IMR-90 (cell line): ENCODE results near the gene TRPC3. TPM values are rescaled to one million over a fixed set of nuclear protein-coding genes. Genes with fewer than 3 reads are reported as not detected.

Source experiments
- ATAC-seq: fragments of 200-7000 bp; cut with Tn5 transposase; 2 replicates; pipeline ENCODE4 v1.9.1; 2020; ENCODE audit warnings: low read depth, mild to moderate bottlenecking, moderate library complexity
- BruUV-seq: library from RNA; stranded (reverse); fragments of 400-500 nt; replicated peaks from 2 replicates; lab custom pipeline; 2021; lab: Mats Ljungman, UMichigan
- CTCF ChIA-PET: fragments of 300-600 bp; formaldehyde crosslinking; extraction: SDS; loops from one replicate; lab custom pipeline; 2021; ENCODE audit warnings: antibody characterized with exemption; lab: Yijun Ruan, JAX
- POLR2A ChIA-PET: fragments of 300-600 bp; sonication (Branson Sonifier 250); formaldehyde crosslinking; loops from one replicate; lab custom pipeline; 2022; ENCODE audit warnings: antibody characterized with exemption; ENCODE audit not compliant: unreplicated experiment; lab: Charles Lee
- DNase-seq: peaks from one replicate; pipeline ENCODE4 v3.0.0; 2013
- H2AFZ ChIP-seq: replicated peaks from 2 replicates; pipeline ENCODE3; 2013; ENCODE audit warnings: low read length, mild to moderate bottlenecking; ENCODE audit not compliant: poor library complexity
- H2AK5ac ChIP-seq: 2 replicates; pipeline ENCODE4 v1.6.1; 2013; ENCODE audit warnings: low read depth, low read length, inconsistent platforms
- H2AK9ac ChIP-seq: replicated peaks from 2 replicates; pipeline ENCODE3; 2013; ENCODE audit warnings: mild to moderate bottlenecking, low read depth, low read length, moderate library complexity; ENCODE audit not compliant: poor library complexity
- H2BK120ac ChIP-seq: 2 replicates; pipeline ENCODE4 v1.6.1; 2013; ENCODE audit warnings: low read depth, low read length, inconsistent platforms
- H2BK15ac ChIP-seq: 3 replicates; pipeline ENCODE4 v1.6.1; 2013; ENCODE audit warnings: low read depth, low read length, inconsistent platforms
- H2BK20ac ChIP-seq: 2 replicates; pipeline ENCODE4 v1.6.1; 2013; ENCODE audit warnings: low read depth, mild to moderate bottlenecking, inconsistent platforms, low read length, moderate library complexity
- H2BK5ac ChIP-seq: 2 replicates; pipeline ENCODE4 v1.6.1; 2013; ENCODE audit warnings: mild to moderate bottlenecking, low read depth, low read length, inconsistent platforms; ENCODE audit not compliant: poor library complexity, severe bottlenecking
- H3K14ac ChIP-seq: replicated peaks from 2 replicates; pipeline ENCODE4 v1.6.1; 2013; ENCODE audit warnings: low read depth, low read length, inconsistent platforms
- H3K18ac ChIP-seq: 2 replicates; pipeline ENCODE4 v1.6.1; 2013; ENCODE audit warnings: low read depth, low read length, control low read depth
- H3K23ac ChIP-seq: 2 replicates; pipeline ENCODE4 v1.6.1; 2013; ENCODE audit warnings: low read depth, low read length, inconsistent platforms
- H3K27ac ChIP-seq: 2 replicates; pipeline ENCODE4 v1.5.1; 2013; ENCODE audit warnings: mild to moderate bottlenecking, control low read depth, low read length; ENCODE audit not compliant: insufficient read depth
- H3K27me3 ChIP-seq: 2 replicates; pipeline ENCODE4 v1.6.1; 2013; ENCODE audit warnings: low read length; ENCODE audit not compliant: control insufficient read depth, insufficient read depth
- H3K36me3 ChIP-seq: 2 replicates; pipeline ENCODE4 v1.6.1; 2013; ENCODE audit warnings: low read length, mixed read lengths; ENCODE audit not compliant: control insufficient read depth, insufficient read depth
- H3K4ac ChIP-seq: 2 replicates; pipeline ENCODE4 v1.6.1; 2013; ENCODE audit warnings: low read depth, low read length, inconsistent platforms
- H3K4me1 ChIP-seq: 2 replicates; pipeline ENCODE4 v1.6.1; 2013; ENCODE audit warnings: low read length, mixed read lengths; ENCODE audit not compliant: control insufficient read depth, insufficient read depth
- H3K4me2 ChIP-seq: 2 replicates; pipeline ENCODE4 v1.6.1; 2013; ENCODE audit warnings: low read depth, mild to moderate bottlenecking, control low read depth, low read length, moderate library complexity
- H3K4me3 ChIP-seq: 2 replicates; pipeline ENCODE4 v1.5.1; 2013; ENCODE audit warnings: low read depth, mild to moderate bottlenecking, control low read depth, low read length, moderate library complexity; ENCODE audit not compliant: insufficient read depth
- H3K56ac ChIP-seq: 2 replicates; pipeline ENCODE4 v1.6.1; 2013; ENCODE audit warnings: low read length, inconsistent platforms; ENCODE audit not compliant: insufficient read depth; ENCODE audit errors: extremely low read depth
- H3K79me1 ChIP-seq, 2 experiments: 2 replicates each; pipeline ENCODE4 v1.6.1; 2013; ENCODE audit warnings: low read length in 2 of 2, inconsistent platforms in 1 of 2, low read depth in 1 of 2
- H3K9ac ChIP-seq: 2 replicates; pipeline ENCODE4 v1.6.1; 2013; ENCODE audit warnings: low read depth, low read length, control low read depth
- H3K9me1 ChIP-seq: 2 replicates; pipeline ENCODE4 v1.6.1; 2013; ENCODE audit warnings: low read length, inconsistent platforms; ENCODE audit not compliant: insufficient read depth
- H3K9me3 ChIP-seq: 2 replicates; pipeline ENCODE4 v1.6.1; 2013; ENCODE audit warnings: low read length; ENCODE audit not compliant: control insufficient read depth, insufficient read depth
- H4K20me1 ChIP-seq: 2 replicates; pipeline ENCODE4 v1.6.1; 2013; ENCODE audit warnings: low read length, inconsistent platforms; ENCODE audit not compliant: insufficient read depth
- H4K5ac ChIP-seq: 2 replicates; pipeline ENCODE4 v1.6.1; 2013; ENCODE audit warnings: mild to moderate bottlenecking, low read depth, low read length, control low read depth
- H4K8ac ChIP-seq, 2 experiments: 2 replicates each; pipeline ENCODE4 v1.6.1; 2013; ENCODE audit warnings: low read depth in 2 of 2, low read length in 2 of 2, control low read depth in 1 of 2, inconsistent platforms in 1 of 2
- H4K91ac ChIP-seq: 2 replicates; pipeline ENCODE4 v1.6.1; 2013; ENCODE audit warnings: low read depth, low read length, inconsistent platforms; ENCODE audit not compliant: insufficient read depth
- BHLHE40 ChIP-seq: fragments of 150-350 bp; IDR thresholded peaks from 2 replicates; pipeline ENCODE4 v1.6.1; 2016; ENCODE audit warnings: mild to moderate bottlenecking, low read depth, low read length
- CEBPB ChIP-seq: IDR thresholded peaks from 2 replicates; pipeline ENCODE4 v1.6.1; 2012; ENCODE audit warnings: low read depth, low read length, improper control_type of control experiment
- FOS ChIP-seq: fragments of 150-350 bp; IDR thresholded peaks from 2 replicates; pipeline ENCODE4 v1.6.1; 2016; ENCODE audit warnings: low read depth, low read length
- MAZ ChIP-seq: IDR thresholded peaks from 2 replicates; pipeline ENCODE4 v1.6.1; 2012; ENCODE audit warnings: low read depth, mild to moderate bottlenecking, low read length, improper control_type of control experiment, moderate library complexity, borderline replicate concordance
- MXI1 ChIP-seq: IDR thresholded peaks from 2 replicates; pipeline ENCODE4 v1.6.1; 2012; ENCODE audit warnings: low read depth, mild to moderate bottlenecking, low read length, moderate library complexity, borderline replicate concordance
- NFE2L2 ChIP-seq: fragments of 150-350 bp; IDR thresholded peaks from 2 replicates; pipeline ENCODE4 v1.6.1; 2016; ENCODE audit warnings: low read depth, mild to moderate bottlenecking, low read length
- POLR2A ChIP-seq: IDR thresholded peaks from 2 replicates; pipeline ENCODE4 v1.6.1; 2012; ENCODE audit warnings: mild to moderate bottlenecking, low read depth, low read length
- RAD21 ChIP-seq: IDR thresholded peaks from 2 replicates; pipeline ENCODE4 v1.6.1; 2012; ENCODE audit warnings: low read length, improper control_type of control experiment
- RCOR1 ChIP-seq: IDR thresholded peaks from 2 replicates; pipeline ENCODE4 v1.6.1; 2012; ENCODE audit warnings: mild to moderate bottlenecking, low read length, improper control_type of control experiment; ENCODE audit not compliant: insufficient replicate concordance
- RFX5 ChIP-seq: IDR thresholded peaks from 2 replicates; pipeline ENCODE4 v1.8.0; 2012; ENCODE audit warnings: low read depth, mild to moderate bottlenecking, low read length, moderate library complexity
- WGBS, 2 experiments: methylation state at CpG; one replicate each; pipeline versions ENCODE4 v1.1.5 to v1.1.7; 2013; ENCODE audit warnings: missing lambda C conversion rate in 2 of 2; ENCODE audit not compliant: insufficient read length in 1 of 2; ENCODE audit errors: extremely low coverage in 2 of 2; 5-methylcytosine and 5-hydroxymethylcytosine counted together
- dilution Hi-C: fragments of 300-500 bp; cut with HindIII; formaldehyde crosslinking; loops from one replicate; pipeline ENCODE4 v1.14.3; 2018; ENCODE audit warnings: low sequenced_read_pairs; ENCODE audit not compliant: unreplicated experiment
- in situ Hi-C: fragments of 300-500 bp; cut with MboI; formaldehyde crosslinking; loops from 3 replicates; pipeline ENCODE4 v1.14.3; 2019; ENCODE audit warnings: low sequenced_read_pairs, inconsistent platforms, mixed read lengths
- intact Hi-C: fragments of 100-400 bp; cut with micrococcal nuclease; formaldehyde crosslinking; loops from 2 replicates; pipeline ENCODE4 v1.10.0; 2022
- polyA plus RNA-seq, 3 experiments: library from polyadenylated mRNA; depleted of rRNA; stranded (reverse); fragments of >200 nt; gene quantifications; 2 replicates each; pipeline ENCODE4 v1.2.3, GENCODE V29; 2012; ENCODE audit warnings: low replicate concordance in 1 of 3
- total RNA-seq: library from RNA; depleted of rRNA; stranded (reverse); fragments of >200 nt; gene quantifications from 2 replicates; pipeline ENCODE4 v1.2.3, GENCODE V29; 2012
- TF ChIP-seq, protein P1 (sequence below): fragments of 150-350 bp; IDR thresholded peaks from 2 replicates; pipeline ENCODE4 v1.6.1; 2016; ENCODE audit warnings: low read depth, mild to moderate bottlenecking, low read length, moderate library complexity, borderline replicate concordance
- TF ChIP-seq, protein P2 (sequence below): fragments of 150-350 bp; IDR thresholded peaks from 2 replicates; pipeline ENCODE4 v1.6.1; 2017; ENCODE audit warnings: mild to moderate bottlenecking, antibody characterized with exemption, low read length, low read depth

Gene TRPC3
- total and polyA plus RNA-seq, 2 of the 4 experiments (the other 2 are of a cell fraction): 1.1 to 2.7 TPM

DNA sequence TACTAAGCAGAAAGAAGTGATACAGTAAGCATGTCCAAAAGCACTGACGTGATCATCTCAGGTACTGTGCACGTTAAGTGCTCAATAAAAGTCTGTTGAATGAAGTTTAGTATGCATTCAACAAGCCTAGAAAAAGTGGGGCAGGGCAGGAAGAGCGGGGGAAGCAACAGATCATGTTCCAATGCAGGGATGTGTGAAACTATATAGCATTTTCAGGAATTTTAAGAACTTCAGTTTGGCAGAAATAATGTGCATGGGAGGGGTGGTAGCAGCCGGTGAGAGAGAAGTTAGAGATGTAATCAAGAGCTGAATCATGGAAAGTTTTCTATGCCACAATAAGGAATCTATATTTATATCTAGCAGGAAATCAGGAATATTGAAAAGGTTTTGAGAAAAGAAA, 109.0 kb downstream of the TRPC3 start:
- no peak overlapping the region for H2BK120ac ChIP-seq
- no peak overlapping the region for H3K4me2 ChIP-seq
- no peak overlapping the region for H3K18ac ChIP-seq
- no peaks in the 10 kb centered on the region for H3K27me3 ChIP-seq
- no peak overlapping the region for H3K27ac ChIP-seq
- H4K20me1 ChIP-seq: no peaks in the 10 kb centered on the region
- H2BK5ac ChIP-seq: no peak overlapping the region
- no peak overlapping the region for H4K5ac ChIP-seq
- H3K4ac ChIP-seq: no peak overlapping the region
- H3K4me3 ChIP-seq: no peak overlapping the region
- no peak overlapping the region for H2AK9ac ChIP-seq
- H4K91ac ChIP-seq: no peak overlapping the region
- H2BK15ac ChIP-seq: no peak overlapping the region
- no peak overlapping the region for H3K23ac ChIP-seq
- H3K36me3 ChIP-seq: peaks cover 13% of the 10 kb centered on the region
- no peaks in the 10 kb centered on the region for H3K9me1 ChIP-seq
- H3K9me3 ChIP-seq: no peaks in the 10 kb centered on the region
- 86% methylated on average over 3 of the region's 4 CpGs; no CpG with 5 or more reads in 1 of the 2 experiments for WGBS, 2 experiments
- H2AK5ac ChIP-seq: no peak overlapping the region
- no peak overlapping the region for H2AFZ ChIP-seq
- no peaks in the 10 kb centered on the region; a peak in 1 of 4 replicates for H3K79me1 ChIP-seq
- ATAC-seq: no peak
- H4K8ac ChIP-seq: no peak overlapping the region
- in situ Hi-C loops (no loop called here), intact Hi-C loops (no loop called here), dilution Hi-C loops (no loop called here)
- no peak overlapping the region for H2BK20ac ChIP-seq
- H3K56ac ChIP-seq: no peak overlapping the region
- TF ChIP-seq, protein P1, sequence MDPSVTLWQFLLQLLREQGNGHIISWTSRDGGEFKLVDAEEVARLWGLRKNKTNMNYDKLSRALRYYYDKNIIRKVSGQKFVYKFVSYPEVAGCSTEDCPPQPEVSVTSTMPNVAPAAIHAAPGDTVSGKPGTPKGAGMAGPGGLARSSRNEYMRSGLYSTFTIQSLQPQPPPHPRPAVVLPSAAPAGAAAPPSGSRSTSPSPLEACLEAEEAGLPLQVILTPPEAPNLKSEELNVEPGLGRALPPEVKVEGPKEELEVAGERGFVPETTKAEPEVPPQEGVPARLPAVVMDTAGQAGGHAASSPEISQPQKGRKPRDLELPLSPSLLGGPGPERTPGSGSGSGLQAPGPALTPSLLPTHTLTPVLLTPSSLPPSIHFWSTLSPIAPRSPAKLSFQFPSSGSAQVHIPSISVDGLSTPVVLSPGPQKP: no peak
- no peak for TF ChIP-seq NFE2L2
- TF ChIP-seq, protein P2, sequence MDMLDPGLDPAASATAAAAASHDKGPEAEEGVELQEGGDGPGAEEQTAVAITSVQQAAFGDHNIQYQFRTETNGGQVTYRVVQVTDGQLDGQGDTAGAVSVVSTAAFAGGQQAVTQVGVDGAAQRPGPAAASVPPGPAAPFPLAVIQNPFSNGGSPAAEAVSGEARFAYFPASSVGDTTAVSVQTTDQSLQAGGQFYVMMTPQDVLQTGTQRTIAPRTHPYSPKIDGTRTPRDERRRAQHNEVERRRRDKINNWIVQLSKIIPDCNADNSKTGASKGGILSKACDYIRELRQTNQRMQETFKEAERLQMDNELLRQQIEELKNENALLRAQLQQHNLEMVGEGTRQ: no peak
- no peak for TF ChIP-seq POLR2A
- no peak for TF ChIP-seq FOS
- TF ChIP-seq RAD21: no peak
- no peak for TF ChIP-seq BHLHE40
- TF ChIP-seq CEBPB: no peak
- no peak for TF ChIP-seq RFX5
- no peak for TF ChIP-seq MAZ
- TF ChIP-seq RCOR1: no peak
- no peak for TF ChIP-seq MXI1
- POLR2A ChIA-PET: no interaction called here
- H3K14ac ChIP-seq: no peak overlapping the region
- no peaks in the 10 kb centered on the region for H3K4me1 ChIP-seq
- no peak for DNase-seq
- CTCF ChIA-PET: no interaction called here
- no peak overlapping the region for H3K9ac ChIP-seq
- BruUV-seq: no TSS peak
